Measurements from ENCODE around the gene FAAP100.
A peak's percentile ranks its signal among the peaks of the same experiment; 100 is the strongest.

Gene FAAP100

GRCh38 chr17:81509972-81510784 is 42.0 kb downstream of the FAAP100 start:
- no peak for DNase-seq

GRCh38 chr17:81509207-81509971 is 42.8 kb downstream of the FAAP100 start:
- DNase-seq, result no peak

GRCh38 chr17:81508639-81509206 is 43.4 kb downstream of the FAAP100 start:
- DNase-seq, result no peak

- DNase-seq, result no peak
These were observed 48.5 kb downstream of the FAAP100 start for GRCh38 chr17:81503619-81504018.

GRCh38 chr17:81502471-81503017 is 49.6 kb downstream of the FAAP100 start:
- DNase-seq, result no peak

GRCh38 chr17:81500047-81500446 is 52.1 kb downstream of the FAAP100 start:
- no peak for DNase-seq

- DNase-seq, result no peak
These were observed 52.6 kb downstream of the FAAP100 start for GRCh38 chr17:81499601-81499970.

GRCh38 chr17:81498953-81499600 is 53.1 kb downstream of the FAAP100 start:
- DNase-seq, result no peak

GRCh38 chr17:81494626-81495377 is 57.4 kb downstream of the FAAP100 start:
- peak in 1 of 2 experiments; percentile 49 for DNase-seq

- DNase-seq, result no peak
These were observed 58.7 kb downstream of the FAAP100 start for GRCh38 chr17:81493198-81494038.

- no peak for DNase-seq
These were observed 59.4 kb downstream of the FAAP100 start for GRCh38 chr17:81492706-81493105.

GRCh38 chr17:81492202-81492601 is 60.0 kb downstream of the FAAP100 start:
- no peak for DNase-seq

GRCh38 chr17:81491761-81492160 is 60.4 kb downstream of the FAAP100 start:
- no peak for DNase-seq

- DNase-seq, result no peak
These were observed 61.0 kb downstream of the FAAP100 start for GRCh38 chr17:81491181-81491581.

GRCh38 chr17:81489998-81490992 is 61.9 kb downstream of the FAAP100 start:
- DNase-seq, result no peak

Data from NCI-H1930 (cell line).